ENCODE measurements around the gene RAB11A.

Gene RAB11A

DNA sequence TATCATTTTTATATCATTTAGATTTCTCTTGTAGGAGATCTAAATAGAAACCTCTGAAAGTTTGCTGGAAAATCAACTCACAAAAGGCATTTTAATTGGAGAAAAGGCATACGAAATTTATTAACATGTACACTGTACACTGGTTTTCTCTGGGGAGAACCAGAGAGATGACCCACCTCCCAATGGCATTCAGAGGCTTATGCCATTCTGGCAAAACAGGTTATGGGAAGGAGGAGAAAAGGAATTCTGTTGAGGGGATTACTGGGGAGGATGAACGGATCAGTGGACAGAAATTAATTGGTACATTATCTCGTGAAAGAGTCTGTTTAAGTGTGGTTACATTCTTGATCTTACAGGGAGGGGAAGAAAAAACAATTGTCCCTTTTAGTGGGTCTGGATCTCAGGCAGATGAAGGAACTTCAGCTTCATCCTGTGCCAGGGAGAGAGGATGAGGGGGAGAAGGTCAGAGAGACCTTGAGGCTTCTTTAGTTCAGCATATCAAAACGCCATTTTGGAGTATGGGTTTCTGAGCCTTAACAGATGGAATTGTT is 16.5 kb downstream of the RAB11A start:
- no peak for DNase-seq (ENCODE audit: low read depth)

- no peak for DNase-seq (ENCODE audit: low read depth)
Observed at GRCh38 chr15:65887565-65887964, 18.3 kb downstream of the RAB11A start.

- DNase-seq (ENCODE audit: low read depth), result no peak
Observed at GRCh38 chr15:65888981-65889380, 19.7 kb downstream of the RAB11A start.

GRCh38 chr15:65893060-65893459 is 23.8 kb downstream of the RAB11A start:
- DNase-seq (ENCODE audit: low read depth), result no peak

GRCh38 chr15:65896236-65896635 is 26.9 kb downstream of the RAB11A start:
- DNase-seq (ENCODE audit: low read depth), result no peak

- DNase-seq (ENCODE audit: low read depth), result no peak
Observed at GRCh38 chr15:65900488-65900887, 31.2 kb downstream of the RAB11A start.

DNA sequence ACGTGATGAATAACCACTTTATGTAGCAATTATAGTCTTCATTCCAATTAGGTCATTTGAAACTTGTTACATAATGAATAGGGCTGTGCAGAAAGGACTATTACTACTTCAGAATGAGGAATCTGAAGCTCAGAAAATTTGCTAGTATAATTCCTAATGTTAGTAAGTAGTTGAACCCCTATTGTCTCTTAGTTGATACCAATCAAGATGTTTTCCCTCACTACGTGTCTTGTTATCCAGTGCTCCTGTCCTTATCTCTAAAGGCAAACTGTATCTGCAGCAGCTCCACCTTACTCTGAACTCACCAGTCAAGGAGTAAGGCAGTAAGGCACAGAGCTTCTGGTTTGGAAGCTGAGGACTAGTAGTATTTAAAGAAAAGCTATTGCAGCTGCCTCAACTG is 32.0 kb downstream of the RAB11A start:
- no peak for DNase-seq (ENCODE audit: low read depth)

DNA sequence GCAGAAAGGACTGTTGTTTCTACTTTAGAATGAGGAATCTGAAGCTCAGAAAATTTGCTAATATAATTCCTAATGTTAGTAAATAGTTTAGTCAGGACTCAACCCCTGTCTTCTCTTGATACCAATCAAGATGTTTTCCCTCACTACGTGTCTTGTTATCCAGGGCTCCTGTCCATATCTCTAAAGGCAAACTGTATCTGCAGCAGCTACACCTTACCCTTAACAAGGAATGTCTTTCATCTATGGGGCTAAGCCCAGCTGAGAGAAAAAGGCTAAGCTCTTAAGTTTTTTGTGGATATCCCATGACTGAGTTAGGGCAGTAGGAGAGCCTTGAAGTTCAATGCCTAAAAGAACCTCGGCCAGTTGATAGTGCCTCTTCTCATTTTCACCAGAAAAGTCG is 32.5 kb downstream of the RAB11A start:
- DNase-seq (ENCODE audit: low read depth), result no peak

DNA sequence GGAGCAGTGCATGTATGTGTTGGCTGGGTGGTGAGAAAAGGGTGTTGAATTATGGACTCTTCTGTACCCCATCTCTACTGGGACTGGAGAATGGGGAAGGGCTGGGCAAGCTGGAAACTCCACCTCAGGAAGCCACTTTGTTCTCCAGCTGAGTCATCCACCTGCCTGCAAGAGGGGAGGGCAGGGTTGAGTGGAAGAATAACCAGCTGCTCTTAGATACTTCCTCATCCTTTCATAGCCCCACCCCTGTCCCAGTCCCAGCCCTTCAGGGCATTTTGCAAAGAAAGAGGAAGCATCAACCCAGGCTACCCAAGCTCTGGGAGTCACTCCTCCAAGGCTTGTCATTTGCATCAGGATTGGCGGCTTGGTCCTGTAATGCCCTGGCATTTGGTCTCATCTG is 33.1 kb downstream of the RAB11A start:
- DNase-seq (ENCODE audit: low read depth), result no peak

DNA sequence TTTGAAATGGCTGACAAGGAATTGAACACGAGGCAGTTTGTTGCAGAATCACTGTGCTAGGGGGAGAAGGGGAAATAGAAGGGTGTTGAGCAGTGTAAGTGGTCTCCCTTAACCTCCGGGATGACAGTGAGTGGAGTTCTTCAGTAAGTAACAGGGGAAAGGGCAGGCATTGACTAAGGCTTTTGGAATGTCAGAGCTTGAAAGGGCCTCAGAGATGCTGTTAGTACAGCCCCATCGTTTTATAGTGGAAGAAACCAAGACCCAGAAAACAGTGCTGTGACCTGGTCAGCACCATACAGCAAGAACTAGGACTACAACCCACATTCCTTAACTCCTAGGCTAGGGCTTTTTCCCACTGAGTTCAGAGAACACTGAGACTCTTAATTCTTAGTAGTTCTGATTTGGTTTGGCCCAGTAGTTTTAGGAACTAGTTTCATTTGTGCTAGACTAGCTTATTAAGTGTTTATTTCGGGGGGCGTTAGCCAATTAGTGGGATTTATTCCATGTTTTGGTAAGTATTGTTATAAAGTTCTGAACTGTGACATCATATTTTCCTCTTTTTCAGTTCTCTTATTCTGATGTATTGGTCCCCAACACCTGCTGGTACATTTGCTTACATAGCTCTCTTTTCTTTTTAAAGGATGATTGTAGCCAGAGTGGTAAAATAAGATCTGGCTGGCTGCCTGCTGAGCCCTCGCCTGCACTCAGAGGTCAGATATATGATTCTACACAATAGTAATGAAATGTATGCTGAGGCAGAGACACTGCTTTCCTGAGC is 34.2 kb downstream of the RAB11A start:
- DNase-seq (ENCODE audit: low read depth), result no peak

DNA sequence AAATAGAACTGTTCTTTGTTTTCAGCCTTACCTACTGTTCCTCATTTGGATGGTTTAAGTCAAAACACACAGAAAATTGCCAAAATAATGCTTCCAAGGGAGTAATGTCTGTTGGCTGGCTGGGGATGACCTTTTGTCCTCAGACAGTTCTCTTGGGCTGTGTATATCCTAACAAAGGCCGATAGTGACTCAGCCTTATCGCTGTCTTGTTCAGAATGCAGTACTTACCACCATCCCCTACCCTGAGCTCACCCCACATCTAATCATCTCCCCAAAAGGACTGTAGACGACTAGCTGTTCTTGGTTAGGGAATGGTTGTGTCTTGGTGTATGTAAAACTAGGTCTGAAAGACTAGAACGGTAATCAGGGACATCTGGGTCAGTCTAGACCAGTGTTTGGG is 35.0 kb downstream of the RAB11A start:
- no peak for DNase-seq (ENCODE audit: low read depth)

GRCh38 chr15:65906396-65906795 is 37.1 kb downstream of the RAB11A start:
- DNase-seq (ENCODE audit: low read depth), result no peak

DNA sequence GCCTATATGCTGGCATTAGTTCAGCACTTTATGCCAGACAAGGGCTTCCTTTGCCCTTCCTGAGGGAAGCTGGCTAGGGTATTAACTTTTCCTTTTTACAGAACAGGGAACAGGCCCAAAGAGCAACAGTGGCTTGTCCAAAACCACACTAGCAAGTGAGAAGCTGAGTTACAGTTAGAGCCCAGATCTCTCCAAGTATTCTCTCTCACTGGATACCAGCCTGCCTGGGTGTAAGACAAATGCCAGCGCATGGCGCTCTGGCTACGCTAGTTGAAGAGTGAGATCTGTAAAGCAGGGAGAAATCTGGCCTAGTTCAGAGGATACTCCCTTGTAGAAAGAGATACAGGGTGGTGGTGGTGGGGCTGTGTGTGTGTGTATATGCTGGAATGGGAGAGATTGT is 38.4 kb downstream of the RAB11A start:
- DNase-seq (ENCODE audit: low read depth), result no peak

GRCh38 chr15:65908876-65909275 is 39.6 kb downstream of the RAB11A start:
- no peak for DNase-seq (ENCODE audit: low read depth)

DNA sequence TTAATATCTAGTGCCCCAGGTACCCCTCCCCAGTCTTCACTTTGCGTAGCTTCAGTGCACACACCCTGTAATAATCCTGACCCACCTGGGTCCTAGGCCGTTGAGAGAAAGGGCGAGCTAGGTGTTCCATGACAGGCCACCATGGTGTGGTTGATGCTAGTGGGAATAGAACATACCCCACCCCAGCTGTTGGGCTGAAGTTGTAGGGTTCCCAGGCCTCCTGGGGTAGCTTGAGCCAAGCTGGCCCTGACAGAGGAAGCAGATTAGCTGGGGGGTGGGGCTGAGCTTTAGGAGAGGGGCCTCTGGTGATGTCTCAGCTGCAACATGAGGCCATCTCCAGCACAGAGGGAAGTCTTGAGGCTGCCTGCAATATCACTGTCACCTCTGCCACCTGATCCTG is 40.5 kb downstream of the RAB11A start:
- DNase-seq (ENCODE audit: low read depth), result no peak

DNA sequence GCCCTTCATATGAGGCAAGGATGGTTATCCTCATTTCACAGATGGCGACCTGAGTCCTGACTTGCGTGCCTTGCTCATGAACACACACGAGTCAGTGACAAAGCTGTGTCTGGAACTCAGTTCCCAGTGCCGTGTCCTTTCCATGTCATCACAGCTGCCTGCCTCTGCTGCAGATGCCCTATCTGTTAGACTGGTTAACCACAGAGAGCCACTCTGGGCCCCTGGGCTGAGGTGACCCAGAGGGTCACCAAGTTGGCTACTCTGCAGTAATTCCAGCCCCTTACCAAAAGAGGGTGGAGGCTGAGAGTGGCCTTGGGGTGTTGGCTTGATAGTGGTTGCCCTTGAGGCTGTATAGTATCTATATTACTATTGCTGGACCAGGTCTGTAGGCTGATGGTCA is 41.0 kb downstream of the RAB11A start:
- DNase-seq (ENCODE audit: low read depth), result no peak

DNA sequence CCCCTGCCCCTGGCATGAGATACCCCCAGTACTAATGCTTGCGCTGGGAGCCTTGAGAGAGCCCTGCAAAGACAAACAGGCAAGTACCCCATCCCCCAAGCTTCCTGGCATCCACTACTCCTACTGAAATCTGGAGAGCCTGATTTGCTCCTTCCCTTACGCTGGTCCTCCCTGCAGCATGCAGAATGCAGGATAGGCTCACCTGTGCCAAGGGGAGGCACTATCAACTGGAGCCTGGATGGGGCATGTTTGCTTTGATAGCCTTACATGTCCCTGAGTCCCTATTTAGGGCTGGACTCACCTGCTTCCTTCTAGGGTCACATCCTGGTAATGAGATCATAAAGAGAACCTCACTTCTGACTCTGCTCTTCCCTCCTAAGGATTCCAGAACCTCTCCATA is 42.9 kb downstream of the RAB11A start:
- DNase-seq (ENCODE audit: low read depth), result no peak

GRCh38 chr15:65913631-65914199 is 44.4 kb downstream of the RAB11A start:
- no peak for DNase-seq (ENCODE audit: low read depth)

GRCh38 chr15:65914386-65914785 is 45.1 kb downstream of the RAB11A start:
- DNase-seq (ENCODE audit: low read depth), result no peak

DNA sequence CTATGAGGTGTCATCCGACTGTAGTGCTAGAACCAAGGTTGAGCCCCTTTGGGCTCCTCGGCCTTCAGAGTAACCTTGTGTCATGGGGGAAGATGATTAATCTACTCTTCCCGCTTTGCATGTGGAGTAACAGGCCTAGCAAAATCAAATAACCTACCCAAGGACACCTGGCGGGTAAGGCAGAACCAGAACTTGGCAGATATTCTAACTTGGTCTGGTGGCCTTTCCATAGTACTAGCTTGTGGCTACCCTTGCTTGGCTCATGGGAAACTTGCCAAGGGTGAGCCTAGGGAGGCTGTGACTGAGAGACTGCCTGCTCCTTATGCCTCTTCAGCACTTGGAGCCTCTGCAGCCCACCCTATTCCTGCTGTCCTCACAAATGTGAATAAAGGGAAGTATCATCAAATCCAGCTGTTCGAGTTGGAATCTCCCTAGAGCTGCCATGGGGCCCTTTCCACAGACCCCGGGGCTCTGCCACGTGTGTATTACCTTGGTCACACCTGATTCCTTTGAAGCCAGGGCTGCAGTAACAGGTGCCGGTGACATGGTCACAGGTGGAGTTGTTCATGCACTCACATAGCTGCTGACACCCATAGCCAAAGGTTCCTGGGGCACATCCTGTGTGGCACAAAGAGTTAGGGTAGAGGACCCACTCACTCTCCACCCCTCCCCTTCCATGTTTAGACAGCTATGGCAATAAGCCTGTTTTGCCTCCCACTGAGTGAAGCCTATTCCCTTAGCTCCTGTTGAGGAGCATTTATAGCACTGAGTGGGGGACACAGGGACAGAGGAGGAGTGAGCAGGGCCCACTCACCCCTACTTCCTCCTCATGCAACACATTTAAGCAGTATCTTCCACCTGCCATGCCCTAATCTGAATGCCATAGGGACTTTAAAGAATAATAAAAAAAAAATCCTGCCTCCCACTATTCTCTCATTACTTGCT is 46.0 kb downstream of the RAB11A start:
- no peak for DNase-seq (ENCODE audit: low read depth)

GRCh38 chr15:65916041-65916663 is 46.9 kb downstream of the RAB11A start:
- DNase-seq (ENCODE audit: low read depth), result no peak
